GM23248 (cell line): Measurements from ENCODE around the gene DIAPH3.

Experiments used
- EZH2 ChIP-seq: fragments of 200-600 bp; sonication (generic); IDR thresholded peaks from 2 replicates; pipeline ENCODE4 v1.6.1; 2018; ENCODE audit warnings: antibody characterized with exemption, mild to moderate bottlenecking; ENCODE audit not compliant: insufficient read depth, poor library complexity, severe bottlenecking
- EZH2phosphoT487 ChIP-seq: fragments of 200-600 bp; sonication (generic); IDR thresholded peaks from 2 replicates; pipeline ENCODE4 v1.6.1; 2018; ENCODE audit warnings: antibody characterized with exemption, moderate library complexity, mild to moderate bottlenecking, low read depth; ENCODE audit not compliant: insufficient read depth

- peak; percentile 89 for TF ChIP-seq EZH2phosphoT487
- TF ChIP-seq EZH2, result no peak
Measured at GRCh38 chr13:59746291-59746962, 417.3 kb downstream of the DIAPH3 start.
